Measurements from ENCODE around the gene MFNG.

The MFNG gene

DNA sequence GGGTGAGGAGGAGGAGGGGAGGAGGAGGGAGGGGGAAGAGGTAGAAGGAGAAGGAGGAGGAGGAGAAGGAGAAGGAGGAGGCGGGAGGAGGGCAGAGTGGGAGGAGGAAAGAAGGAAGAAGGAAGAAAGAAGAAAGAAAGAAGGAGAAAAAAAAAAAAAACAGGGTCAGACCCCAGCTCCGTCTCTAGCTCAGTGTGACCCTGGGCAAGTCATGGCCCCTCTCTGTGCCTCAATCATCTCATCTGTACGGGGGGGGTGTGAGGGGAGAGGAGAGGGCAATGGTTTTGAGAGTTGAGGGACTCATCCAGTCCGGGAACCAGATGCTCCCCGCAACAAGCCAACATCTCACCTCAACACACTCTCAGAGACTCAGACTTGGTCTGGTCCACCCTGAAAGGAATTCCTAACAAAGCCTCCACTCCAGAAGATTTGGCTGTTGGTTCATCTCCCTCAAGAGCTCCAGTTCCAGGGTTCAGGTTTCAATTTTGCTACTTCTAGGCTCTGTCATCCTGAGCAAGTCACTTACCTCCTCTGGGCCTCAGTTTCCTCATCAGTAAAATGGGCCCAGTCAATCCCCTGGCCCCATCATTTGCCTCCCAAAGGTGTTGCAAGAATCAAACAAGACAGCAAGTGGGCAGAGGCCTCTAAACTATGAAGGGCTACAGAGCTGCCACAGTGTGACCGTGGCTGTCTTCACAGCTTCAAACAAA, 25.4 kb upstream of the MFNG start:
- DNase-seq, result no peak

DNA sequence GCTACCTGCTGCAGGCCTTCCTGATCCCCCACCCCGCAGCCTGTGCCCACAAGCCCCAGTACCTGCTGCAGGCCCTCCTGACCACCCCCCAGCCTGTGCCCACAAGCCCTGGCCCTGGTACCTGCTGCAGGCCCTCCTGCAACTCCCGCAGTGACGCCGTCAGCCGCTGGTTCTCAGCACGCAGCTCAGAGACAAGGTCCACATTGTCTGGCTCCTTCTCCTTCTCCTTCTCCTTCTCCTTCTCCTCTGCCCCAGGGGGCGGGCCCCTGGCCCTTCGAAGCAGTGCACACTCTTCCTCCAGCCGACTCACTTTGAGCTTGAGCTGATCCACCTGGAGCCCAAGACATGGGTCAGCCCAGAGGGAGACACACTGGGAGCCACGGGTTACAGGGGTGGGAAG, 23.9 kb upstream of the MFNG start:
- no peak for DNase-seq

DNA sequence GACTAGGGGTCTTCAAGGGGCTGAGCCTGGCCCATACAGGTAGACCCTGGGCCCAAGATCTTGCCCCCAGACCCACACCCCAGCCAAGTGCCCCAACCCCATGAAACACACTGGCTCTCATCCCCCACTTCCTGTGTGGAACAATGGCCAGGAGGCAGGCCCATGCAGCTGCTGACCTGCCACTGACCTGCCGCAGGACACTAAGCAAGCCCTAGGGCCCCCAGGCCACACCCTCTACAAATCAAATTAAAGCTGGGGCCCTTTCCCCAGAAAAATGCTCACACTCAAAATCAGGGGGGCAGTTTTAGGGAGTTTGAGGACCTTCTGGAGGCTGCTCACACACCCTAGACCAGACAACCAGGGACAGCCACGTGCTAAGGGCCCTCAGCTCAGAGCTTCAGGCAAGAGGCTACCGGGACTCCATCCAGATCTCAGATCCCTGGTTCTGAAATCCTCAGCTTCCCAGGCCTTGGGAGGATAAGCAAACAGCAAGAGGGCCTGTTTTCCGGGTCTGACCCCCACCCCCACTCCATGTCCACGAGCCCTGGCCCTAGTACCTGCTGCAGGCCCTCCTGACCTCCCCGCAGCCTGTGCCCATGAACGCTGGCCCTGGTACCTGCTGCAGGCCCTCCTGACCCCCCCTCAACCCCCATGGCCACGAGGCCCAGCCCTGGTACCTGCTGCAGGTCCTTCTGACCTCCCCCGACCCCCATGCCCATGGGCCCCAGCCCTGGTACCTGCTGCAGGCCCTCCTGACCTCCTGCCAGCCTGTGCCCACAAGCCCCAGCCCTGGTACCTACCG, 23.1 kb upstream of the MFNG start:
- DNase-seq, result no peak

DNA sequence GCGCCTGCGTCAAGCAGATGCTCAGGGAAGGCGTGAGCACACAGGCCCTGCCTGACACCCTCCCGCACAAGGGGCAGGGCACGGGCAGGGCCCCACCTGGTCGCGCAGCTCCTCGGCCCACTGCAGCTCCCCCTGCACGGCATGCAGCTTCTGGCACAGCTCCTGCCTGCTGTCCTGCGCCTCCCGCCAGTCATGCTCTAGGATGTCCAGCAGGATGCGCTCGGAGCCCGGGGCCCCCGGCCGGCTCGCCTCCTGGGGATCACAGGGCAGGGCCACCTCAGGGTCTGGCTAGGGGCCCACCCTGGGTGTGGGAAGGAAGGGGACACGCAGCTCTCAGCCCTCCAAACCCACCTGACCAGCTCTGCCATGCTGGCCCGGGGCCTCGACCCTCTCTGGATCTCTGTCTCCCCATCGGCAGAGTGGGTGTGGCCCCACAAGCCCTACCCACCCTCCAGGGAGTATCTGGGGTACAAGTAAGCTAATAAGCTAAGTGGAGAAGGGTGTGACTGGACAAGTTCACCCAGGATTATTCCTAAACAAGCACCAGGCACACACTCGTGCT, 22.3 kb upstream of the MFNG start:
- DNase-seq, result no peak

DNA sequence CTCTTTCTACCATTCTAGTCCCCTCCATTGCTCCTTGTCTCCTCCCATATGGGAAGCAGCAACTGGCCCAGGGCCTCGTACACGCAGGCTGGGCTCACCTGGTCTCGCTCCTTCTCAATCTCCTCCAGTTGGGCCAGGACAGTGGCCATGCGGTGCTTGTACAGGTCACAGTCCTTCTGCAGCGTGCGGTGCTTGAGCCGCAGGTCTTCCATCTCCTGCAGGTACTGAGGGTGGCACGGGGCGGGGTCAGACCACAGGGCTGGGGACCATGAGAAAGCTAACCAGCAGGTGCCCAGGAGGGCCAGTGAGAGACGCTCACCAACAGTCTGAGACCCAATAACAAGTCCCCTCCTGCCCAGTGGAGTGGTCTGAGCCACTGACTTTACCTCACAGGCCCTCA, 21.5 kb upstream of the MFNG start:
- DNase-seq, result no peak

DNA sequence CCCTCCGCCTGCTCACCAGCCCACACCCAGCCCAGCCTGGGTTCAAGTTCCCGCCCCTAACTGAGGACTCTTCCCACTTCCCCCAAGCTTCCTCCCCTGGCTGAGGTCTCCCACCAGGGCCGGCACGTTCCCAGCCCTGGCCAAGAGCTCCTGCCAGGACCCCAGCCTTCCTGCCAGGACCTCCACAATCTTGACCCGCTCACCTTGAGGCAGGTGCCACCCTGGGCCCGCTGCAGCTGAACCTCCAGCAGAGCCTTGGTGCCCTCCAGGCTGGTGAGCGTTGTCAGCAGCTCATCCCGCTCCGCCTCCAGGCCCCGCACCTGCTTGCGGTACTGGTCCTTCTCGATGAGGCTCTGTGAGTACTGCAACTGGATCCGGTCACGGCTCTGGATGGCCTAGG, 19.8 kb upstream of the MFNG start:
- no peak for DNase-seq

DNA sequence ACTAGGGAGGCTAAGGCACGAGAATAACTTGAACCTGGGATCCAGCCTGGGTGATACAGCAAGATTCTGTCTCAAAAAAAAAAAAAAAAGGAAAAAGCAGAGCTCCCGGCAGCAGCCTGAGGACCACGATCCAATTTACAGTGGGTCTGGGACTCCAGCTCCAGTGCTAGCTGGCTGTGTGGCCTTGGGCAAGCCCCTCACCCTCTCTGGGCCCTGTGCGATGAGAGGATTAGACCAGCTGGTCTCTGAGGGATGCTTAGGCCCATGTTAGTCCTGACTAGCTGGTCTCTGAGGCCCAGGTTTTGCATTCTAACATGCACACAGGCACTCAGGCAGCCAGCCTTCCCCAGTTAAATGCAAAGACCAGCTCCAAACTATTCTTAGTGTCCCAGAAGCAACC, 19.4 kb upstream of the MFNG start:
- DNase-seq, result no peak

DNA sequence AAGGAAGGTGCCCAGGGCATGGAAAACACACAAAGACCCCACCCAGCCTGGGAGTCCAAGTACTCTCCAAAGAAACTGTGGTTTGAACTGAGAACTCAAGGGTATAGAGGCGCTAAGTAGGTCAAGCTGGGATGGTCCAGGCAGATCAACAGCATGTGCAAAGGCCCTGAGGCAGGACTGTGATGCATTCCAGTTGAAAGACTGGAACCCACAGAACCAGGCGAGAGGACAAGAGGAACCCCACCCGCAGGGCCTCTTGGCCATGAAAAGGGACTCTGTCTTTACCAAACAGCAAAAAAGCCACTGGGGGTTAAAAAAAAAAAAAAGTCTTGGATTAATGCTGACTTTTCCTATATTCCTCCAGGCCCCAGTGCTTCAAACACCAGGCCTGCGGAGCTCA, 18.8 kb upstream of the MFNG start:
- no peak for DNase-seq

DNA sequence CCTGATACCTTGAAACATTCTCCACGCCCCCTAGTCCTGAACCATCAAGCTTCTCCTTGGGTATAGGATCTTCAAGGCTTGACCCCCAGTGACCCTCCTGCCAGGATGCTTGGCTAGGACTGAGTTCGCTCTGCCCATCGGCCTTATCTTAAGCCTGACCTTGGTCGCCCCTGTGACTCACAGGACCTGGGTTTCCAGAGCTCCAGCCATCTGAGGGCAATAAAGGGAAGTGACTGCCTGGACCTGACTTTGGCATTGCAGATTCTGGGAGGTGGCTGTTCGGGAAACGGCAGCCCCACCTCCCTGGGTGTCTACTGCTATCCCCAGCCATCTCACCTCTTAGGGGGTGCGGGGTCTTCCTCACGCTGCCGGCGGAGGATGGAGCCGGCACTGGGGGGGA, 17.7 kb upstream of the MFNG start:
- no peak for DNase-seq

DNA sequence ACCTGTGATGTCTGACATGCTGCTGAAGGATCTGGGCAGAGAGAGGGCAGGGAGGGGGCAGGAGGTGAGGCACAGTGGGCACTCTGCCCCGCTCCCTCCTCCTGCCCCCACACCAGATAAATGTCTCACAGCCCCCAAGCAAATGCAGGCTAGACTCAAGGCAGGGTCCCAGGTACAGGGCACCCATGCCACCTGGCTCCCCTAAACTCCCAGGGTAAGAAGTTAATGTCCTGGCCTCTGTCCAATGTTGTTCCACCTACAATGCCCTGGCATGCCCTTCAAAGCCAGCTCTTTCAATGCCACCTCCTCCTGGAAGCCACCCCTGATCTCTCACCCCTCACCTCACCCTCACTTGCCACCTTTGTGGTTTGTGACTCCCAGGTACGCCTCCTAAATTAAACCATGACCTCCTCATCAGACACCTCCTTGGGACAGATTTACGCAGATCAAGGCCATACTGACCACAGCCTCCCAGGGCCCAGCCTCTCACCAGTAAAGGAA, 17.0 kb upstream of the MFNG start:
- no peak for DNase-seq

DNA sequence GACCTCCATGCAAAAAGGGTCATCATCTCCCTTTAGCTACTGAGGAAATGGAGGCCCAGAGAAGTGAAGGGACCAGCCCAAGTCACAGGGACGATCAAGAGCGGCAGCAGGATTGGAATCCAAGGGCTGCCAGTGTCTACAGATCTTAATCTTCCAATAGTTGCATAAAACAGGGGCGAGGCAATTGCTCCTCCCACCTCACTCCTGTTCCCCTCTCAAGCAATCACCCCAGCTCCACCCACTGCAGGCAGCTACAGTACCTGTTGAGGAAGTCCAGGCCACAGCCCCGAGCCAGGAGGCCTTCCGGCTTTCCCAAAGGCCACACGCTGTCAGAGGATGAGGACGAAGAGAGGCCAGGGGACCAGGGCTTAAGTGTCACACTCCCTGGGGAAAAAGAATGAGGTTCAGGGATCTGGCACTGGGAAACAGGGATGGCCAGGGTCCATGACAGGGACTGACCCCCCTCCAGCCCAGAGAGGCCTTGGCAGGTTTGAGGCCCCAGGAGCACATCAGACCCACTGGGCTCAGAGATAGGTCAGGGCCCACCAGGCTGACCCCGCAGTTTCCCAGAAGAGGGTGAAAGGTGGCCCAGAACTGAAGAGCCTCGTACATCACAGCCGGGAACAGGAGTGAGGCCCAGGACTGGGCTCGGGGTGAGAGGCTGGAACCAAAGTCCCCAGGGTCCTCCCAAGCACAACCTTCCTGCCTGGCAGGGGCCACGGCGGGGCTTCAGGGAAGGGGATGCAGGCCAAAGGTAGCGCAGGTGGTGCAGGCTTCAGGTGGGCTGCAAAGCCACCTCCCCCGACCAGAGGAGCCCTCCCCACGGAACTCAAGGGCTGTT, 16.4 kb upstream of the MFNG start:
- DNase-seq, result no peak

DNA sequence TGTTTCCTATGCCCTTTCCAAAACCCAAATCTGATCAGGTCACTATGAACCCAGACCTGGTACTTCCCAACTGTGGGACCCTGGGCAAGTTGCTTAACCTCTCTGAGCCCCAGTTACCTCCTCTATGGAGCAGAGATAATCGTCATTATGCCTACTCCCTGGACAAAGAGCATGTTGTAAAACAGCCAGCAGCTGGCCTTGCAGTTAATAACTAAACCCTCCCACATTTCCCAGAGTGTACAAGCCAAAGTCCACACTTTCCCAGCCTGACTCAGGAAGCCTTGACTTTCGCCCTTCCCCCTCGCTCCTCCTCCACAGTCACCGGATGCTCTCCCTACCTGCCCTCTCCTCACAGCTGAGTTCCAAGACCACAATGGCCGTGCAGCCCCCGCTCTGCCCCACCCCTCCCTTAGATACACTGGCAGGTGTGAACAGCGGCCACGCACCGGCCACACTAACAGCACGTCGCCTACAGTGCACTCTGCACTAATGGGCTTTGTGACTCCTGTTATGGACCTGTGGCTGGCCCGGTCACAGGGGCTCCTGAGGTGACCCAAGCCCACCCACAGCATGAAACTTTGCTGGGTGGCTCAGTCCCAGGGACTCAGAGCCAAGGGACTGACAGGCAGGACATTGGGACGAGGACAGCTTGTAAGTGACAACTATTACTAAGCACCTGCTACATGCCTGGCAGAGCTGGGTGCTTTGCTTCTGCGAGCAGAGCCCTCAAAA, 15.6 kb upstream of the MFNG start:
- DNase-seq, result peak; percentile 81

DNA sequence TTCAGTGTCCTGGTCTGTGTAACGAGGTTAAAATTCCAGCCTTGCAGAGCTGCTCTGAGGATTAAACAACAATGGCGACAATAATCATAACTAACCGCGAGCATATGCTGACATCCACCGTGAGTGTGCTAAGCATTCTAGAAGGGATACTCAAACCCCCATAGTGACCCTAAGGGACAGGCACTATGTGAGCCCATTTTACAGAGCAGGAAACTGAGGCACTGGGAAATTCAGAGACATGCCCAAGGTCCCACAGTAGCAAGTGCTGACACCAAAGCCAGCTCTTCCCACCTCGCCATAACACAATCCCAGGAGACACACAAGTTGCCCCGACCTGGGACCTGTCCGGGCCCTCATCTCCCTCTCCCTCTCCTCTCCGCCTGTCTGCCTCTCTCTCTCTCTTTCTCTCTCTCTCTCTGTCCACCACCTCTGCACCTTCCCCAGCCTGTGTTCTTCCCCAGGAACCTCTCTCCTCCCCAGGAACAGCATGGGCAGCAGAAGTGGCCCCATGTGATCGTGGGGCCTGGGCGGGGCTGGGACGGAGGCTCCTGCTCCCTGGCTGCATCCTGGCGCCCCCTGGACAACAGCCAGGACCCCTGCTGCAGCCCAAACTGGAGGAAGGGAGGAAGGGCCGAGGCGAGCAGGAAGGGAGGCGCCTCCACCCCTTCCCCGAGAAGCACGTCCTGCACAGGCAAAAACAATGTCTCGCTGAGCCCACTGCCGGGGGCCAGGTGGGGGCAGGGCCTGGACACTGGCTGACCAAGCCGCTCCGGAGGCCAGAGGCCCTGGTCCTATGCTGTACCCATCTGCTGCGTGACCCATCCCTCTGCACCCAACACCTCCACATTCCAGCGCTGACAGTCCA, 14.8 kb upstream of the MFNG start:
- DNase-seq, result no peak

DNA sequence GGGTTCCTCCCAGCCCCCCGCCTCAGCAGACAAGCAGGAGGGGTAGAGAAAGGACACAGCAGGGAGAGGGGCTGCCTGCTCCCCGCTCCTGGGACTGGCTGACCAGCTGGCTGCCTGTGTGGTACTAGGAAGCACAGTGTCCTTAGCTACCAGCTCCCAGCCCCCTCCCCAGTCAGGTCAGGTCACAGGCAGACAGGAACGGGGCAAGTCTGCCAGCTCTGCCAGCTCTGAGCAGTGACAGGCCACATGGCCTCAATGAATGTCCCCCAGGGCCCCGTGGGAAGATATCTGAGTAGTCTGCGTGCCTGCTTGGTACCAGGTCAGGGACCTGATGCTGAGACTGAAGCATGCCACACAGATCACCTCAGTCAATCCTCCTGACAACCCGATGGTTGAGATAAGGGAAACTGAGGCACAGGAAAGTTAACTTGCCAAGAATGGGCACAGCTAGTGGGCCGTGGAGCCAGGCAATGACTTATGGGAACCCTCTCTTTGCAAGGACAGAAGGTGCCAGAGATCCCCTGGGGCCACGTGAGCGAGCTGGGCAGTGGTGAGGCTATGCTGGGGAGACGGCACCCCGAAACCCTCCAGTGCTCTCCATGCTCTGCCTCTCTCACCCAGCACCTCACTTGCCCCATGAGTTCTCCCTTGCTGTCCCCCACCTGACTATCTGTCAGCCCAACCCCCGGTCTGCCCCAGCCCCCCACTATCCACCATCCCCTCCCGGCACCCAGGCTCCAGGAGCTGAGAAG, 13.8 kb upstream of the MFNG start:
- DNase-seq, result no peak

DNA sequence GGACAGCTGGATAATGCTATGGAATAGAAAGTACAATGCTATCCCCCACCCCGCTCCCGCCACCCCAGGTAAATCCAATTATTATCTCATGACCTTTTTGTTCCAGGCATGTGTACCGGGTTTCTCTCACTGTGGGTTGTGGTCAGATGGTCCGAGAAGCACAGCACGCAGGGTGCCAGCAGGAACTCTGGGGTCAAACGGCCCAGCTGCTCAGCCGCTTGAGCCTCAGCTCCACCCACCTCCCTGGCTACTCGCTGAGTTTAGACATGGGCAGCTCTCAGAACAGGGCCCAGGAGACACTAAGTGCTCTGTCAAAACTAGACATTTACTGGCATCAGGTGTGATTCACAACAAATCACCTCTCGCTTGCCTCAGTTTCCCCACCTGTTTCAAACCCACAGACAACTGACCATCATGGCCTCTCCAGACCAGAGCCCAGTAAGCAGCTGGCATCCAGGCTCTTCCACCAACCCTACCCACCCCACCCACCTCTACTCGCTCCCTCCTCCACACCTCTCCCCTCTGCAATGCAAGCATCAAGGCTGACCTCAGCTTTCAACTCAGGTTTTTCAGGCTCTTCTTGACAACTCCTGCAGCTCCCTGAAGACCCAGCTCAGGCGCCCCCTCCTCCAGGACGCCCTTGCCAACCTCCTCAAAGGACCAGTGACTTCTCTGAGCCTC, 13.0 kb upstream of the MFNG start:
- DNase-seq, result no peak

DNA sequence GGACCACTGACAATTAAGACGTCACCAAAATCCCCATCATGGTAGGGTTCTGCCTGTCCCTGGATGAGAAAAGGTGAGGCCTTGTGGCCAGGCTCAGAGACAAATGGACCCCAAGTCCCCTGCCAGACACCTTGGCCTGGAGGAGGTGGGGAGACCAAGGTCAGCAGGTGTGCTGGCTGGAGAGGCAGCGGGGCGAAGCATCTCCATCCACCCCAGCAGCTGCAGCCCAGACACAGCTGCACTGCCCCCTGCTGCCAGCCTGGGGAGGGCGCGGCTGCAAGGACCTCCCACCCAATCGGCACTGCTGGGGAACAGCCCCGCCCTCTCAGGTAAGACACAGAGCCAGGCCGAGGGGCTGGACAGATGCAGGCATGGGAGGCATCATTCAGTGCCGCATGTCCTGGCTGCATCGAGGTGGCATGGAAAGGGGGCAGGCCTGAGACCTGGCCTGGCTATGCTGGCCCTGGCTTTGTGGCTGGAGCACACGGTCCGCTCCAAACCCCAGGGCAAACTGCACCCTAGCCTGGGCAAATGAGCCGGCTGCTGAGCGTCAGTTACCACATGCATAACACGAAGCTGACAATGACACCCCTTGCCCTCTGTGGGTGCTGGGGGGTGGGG, 12.2 kb upstream of the MFNG start:
- no peak for DNase-seq

DNA sequence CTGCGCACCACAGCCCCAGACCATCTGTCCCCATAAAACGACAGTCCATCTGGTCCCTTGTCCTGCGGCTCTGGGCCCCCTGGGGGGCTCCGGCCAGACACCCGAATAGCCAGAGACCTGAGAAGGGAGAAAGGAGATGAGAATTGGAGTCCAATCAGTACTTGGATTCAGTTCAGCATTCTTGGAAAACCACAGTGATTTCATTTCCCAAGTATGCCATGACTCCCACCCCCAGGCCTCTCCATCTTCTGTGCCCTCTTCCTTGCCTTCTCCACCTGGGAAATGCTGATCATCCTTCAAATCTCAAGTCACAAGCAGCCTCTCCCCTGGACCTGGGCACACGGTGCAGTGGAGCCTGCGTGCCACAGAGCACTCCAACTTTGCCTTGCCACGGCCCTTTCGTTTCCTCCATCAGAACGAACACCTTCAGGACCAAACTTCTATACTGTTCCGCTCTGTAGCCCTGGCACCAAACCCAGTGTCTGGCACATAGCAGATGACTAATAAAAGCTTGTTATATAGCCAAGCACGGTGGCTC, 10.9 kb upstream of the MFNG start:
- DNase-seq, result peak; percentile 95

DNA sequence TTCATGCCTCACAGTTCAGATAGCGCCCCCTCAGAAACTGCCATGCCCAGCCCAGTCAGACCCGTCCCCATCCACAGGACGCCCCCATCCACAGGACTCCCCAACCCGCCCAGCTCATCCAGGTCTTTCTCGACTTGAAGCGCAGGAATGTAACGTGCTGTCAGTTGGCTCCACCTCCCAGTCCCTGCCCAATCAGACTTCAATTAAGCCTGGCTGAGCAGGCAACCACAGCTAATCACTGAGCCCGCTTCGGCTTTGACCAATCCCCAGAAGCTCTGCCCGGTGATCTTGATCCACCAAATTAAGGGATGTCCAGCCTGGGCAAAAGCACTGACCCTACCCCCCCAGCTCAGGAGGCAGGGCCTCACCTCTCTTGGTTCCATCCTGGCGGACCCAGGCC, 10.5 kb upstream of the MFNG start:
- DNase-seq, result peak; percentile 76

DNA sequence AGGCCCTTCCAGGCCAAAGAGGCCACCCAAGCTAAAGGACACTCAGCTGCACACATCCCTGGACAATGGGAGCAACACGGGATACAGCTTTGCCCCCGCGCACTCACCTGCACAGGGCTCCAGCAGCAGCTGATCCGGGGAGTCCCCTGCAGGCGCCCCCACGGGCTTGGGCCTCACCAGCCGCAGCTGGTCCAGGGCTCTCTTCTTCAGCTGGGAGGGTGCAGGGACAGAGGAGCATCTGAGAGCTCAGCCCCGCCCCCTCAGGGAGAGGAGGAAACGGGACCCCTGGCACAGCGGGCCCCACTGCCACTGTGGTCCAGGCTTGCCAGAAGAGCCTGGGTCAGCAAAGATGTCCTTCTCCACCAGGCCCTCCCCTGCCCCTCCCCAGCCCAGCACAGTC, 7.8 kb upstream of the MFNG start:
- no peak for DNase-seq
